ENCODE data around the gene MDGA2.

DNA sequence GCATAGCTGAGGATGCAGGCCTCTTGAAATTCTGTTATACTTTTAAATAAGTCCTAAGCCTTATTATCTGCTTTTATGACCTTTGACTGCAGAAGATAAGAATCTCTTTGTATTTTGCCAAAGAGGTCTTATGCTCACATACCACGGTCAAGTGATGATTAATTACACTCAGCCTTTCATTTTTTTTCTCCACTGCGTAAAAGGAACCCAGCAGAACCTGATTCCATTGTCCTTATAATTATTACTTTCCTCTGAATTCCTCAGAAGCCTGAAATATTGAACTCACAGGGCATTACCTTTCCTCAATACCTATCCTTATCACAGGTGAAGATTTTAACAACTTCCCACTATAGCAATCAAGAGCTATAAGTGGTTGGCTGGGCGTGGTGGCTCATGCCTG lies 525.1 kb downstream of the MDGA2 start:
- TF ChIP-seq TAF1 (IDR thresholded peaks at IDR 0.05; ENCODE audit: borderline replicate concordance, low read depth, low read length) (no peak), POLR2AphosphoS5 (IDR thresholded peaks at IDR 0.05; ENCODE audit: low read depth, low read length) (no peak), POLR2A (IDR thresholded peaks at IDR 0.05; ENCODE audit: low read depth, low read length) (no peak)
